Measurements from ENCODE around the gene PXK. TPM values are rescaled to one million over a fixed set of nuclear protein-coding genes. Genes with fewer than 3 reads are reported as not detected.
A peak's percentile ranks its signal among the peaks of the same experiment; 100 is the strongest.

Gene PXK
- total RNA-seq, 1 donor from 2014 or later: 12.0 TPM

DNA sequence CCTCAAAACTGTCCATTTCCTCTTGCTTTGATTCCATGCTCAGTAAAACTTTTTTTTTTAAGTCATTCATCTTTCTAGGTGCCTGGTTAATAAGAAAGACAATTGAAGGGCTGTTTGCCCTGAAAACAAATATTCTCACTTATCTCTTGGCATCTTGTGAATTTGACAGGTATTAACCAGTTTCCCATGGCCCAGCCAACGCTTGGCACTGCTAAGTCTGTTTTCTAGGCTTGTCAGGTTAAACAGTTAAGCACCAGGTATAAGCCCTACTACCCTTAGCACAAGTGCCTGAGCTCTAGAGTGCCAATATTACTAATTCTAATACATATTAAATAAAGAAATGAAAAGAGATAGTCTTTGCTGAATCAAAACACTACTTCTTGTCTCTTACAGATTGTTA is 36.3 kb downstream of the PXK start:
- ATAC-seq (ENCODE audit: poor library complexity) (no peak), DNase-seq (no peak)
- intact Hi-C loops (cut with DNase I): no loop called here

DNA sequence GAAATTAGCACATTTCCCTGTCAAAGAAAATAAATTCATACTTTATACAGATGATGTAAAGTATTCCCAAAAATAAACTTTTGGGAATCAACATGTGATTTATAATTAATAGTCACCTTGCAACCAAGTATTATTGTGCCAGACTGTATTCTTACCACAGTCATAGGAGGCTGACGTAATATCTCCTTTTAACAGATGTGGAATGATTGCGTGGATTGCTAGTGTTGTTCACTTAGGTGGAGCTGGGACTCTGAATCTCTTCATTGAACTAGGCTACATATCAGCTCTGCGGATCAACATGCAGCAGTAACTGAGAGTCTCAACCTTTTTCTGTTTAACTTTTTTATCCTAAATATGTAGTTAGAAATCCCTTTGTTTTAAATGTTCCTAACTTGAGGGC is 37.2 kb downstream of the PXK start:
- ATAC-seq (ENCODE audit: poor library complexity) (no peak), DNase-seq (no peak)
- intact Hi-C loops (cut with DNase I): no loop called here

- intact Hi-C loops (cut with DNase I): no loop called here
- ATAC-seq (ENCODE audit: poor library complexity) (no peak), DNase-seq (no peak)
Observed at GRCh38 chr3:58370407-58370806, 37.7 kb downstream of the PXK start.

GRCh38 chr3:58371754-58372153 is 39.1 kb downstream of the PXK start:
- ATAC-seq (ENCODE audit: poor library complexity): no peak
- intact Hi-C loops (cut with DNase I): no loop called here

DNA sequence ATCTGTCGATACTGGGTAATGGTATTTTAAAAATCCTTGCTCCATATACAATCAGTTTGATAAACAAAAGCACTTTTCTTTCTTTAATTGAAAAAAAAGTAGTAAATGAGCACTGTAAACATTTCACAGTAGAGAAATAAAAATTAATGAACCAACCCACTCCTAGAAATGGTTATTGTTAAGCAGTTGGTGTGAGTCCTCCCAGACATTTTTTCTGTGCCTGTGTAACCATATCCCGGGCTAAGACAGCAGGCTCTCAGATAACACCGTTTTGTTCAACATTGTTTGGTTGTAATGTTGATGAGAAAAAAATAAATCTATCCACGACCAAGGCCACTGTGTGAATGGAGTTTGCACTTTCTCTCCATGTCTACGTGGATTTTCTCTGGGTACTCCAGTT is 42.6 kb downstream of the PXK start:
- intact Hi-C loops (cut with DNase I): no loop called here
- DNase-seq (no peak), ATAC-seq (ENCODE audit: poor library complexity) (no peak)

More at GRCh38 chr3:58371754-58372153, 39.1 kb downstream of the PXK start:
- no peak for DNase-seq

GRCh38 chr3:58377168-58377567 is 44.5 kb downstream of the PXK start:
- DNase-seq (no peak), ATAC-seq (ENCODE audit: poor library complexity) (no peak)
- intact Hi-C loops (cut with DNase I): no loop called here

DNA sequence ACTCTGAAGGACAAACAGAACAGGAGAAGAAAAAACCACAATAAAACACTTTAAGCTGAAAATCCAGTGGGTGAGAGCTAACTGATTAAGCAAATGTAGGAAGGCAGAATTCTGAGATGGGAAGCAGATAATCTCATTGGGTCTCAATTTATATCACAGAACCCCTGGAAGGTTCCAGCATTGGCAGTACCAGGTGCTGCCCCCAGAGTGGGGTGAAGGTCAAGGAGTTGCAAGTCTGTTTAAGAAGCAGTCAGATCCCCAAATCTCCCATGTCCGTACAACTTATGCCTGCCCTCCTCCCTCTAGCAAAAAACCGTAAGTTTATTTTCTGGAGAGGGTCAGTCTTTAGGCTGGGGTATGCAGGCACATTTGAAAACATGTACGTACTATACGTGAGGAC is 45.1 kb downstream of the PXK start:
- ATAC-seq (ENCODE audit: poor library complexity) (no peak), DNase-seq (no peak)
- intact Hi-C loops (cut with DNase I): no loop called here

GRCh38 chr3:58379351-58380073 is 46.8 kb downstream of the PXK start:
- intact Hi-C loops (cut with DNase I): no loop called here
- DNase-seq (no peak), ATAC-seq (ENCODE audit: poor library complexity) (no peak)

GRCh38 chr3:58383476-58383875 is 50.8 kb downstream of the PXK start:
- ATAC-seq (ENCODE audit: poor library complexity) (no peak), DNase-seq (no peak)
- intact Hi-C loops (cut with DNase I): no loop called here

GRCh38 chr3:58383904-58384303 is 51.2 kb downstream of the PXK start:
- intact Hi-C loops (cut with DNase I): no loop called here
- ATAC-seq (ENCODE audit: poor library complexity) (peak; percentile 16), DNase-seq (no peak)

- DNase-seq (no peak), ATAC-seq (ENCODE audit: poor library complexity) (no peak)
- intact Hi-C loops (cut with DNase I): no loop called here
Observed at GRCh38 chr3:58384381-58385090, 51.8 kb downstream of the PXK start.

- peak; percentile 56 for ATAC-seq (ENCODE audit: poor library complexity)
- intact Hi-C loops (cut with DNase I): no loop called here
- no peak for DNase-seq
Observed at GRCh38 chr3:58386626-58387365, 54.1 kb downstream of the PXK start.

- DNase-seq: no peak
- ATAC-seq (ENCODE audit: poor library complexity): peak; percentile 29
- intact Hi-C loops (cut with DNase I): no loop called here
Observed at GRCh38 chr3:58387650-58388546, 55.2 kb downstream of the PXK start.

DNA sequence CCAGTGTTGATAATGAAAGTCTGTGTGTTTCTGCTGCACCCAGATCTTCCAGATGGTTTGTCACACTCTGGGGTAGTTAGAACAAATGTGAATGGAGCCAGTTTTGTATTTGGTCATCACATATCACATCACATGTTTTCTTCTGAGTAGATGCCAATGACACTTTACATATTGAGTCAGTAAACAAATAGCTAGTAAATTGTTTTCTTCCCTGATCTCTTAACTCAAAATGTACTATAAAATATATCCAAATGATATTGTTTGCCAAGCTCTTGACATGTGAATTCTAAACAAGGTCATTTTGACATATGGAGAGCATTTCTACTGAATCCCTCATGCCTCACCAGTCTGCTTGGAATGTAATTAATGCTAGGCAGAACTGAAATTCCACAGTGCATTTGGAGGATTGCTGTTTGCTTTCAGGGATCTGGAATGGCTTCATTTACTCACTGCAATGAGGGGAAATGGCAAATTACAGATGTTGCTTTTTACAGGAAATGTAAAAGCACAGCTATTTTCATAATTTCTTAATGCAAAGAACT is 55.9 kb downstream of the PXK start:
- intact Hi-C loops (cut with DNase I): no loop called here

DNA sequence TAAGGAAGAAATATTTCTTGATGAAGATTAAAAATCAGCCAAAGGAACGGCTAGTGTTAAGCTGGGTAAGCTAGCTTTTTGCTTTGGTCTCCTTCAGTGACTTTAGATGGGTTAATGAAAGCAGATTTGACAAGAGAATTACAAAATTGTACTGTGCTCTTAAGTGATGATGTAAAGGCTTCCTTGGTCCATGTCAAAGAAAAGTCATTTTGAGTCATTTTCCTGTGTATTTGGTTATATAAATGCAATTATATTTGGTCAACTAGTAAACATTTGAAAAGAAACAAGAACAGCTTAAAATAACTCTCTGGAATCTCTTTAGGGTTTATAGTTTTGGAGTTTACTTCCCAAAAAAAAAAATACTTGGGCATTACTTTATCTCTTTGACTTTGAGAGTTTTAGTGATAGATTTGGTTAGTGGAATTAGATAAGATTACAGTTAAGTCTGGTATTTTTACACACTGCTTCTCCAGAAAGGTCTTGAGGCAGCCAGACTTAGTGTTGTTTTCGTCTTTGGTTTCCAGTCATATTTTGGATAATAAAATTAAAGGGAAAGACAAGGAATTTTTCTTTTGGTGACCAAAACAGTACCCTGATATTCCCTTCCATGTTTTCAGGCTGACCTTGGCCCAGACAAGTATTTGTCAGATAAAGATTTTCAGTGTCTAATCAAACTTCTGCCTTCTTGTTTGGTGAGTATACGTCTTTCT is 58.6 kb downstream of the PXK start:
- intact Hi-C loops (cut with DNase I): no loop called here
- ATAC-seq (ENCODE audit: poor library complexity) (no peak), DNase-seq (no peak)

More for the DNA sequence above, 55.9 kb downstream of the PXK start:
- ATAC-seq (ENCODE audit: poor library complexity) (peak; percentile 64), DNase-seq (no peak)

DNA sequence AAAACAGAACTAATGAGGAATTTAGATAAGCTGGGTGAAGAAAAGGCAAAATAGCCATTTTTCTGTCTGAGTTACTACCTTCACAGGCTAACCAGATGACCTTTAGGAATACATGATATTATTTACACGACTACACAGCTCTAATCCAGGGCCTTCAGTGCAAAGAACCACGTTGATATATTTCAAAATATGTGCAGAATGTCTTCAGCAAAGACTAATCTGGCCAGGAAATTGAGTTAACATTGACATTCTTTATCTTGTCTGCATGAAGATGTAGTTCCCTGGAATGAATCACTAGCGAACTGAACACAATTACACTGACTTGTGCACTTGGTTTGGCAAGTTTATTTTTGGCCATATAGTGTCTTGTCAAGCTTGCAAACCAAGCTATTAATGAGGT is 59.5 kb downstream of the PXK start:
- DNase-seq (no peak), ATAC-seq (ENCODE audit: poor library complexity) (no peak)
- intact Hi-C loops (cut with DNase I): no loop called here

DNA sequence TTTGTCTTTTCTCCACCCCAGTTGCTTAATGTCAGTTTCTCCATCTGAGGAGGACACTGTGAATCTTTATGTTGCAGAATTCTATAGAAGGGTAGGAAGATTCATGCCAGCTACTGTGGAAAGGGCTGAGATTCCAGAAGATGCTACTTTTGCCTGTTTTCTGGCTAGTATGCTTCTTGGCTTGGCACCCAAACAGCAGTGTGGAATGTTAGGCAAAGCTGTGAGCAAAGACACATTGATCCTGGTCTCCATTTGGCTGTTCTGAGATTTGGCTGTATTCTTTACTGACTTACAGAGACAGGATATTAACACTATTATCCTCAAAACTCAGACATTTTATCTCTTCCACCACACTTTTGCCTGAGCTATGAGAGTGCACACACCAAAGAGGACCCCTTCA is 61.6 kb downstream of the PXK start:
- no peak for ATAC-seq (ENCODE audit: poor library complexity)
- DNase-seq: no peak
- intact Hi-C loops (cut with DNase I): no loop called here

All from Right ventricle myocardium superior (tissue), 1 donor.